Gastroesophageal sphincter (tissue), 4 donors: Measurements from ENCODE around the gene ADAMTS14. TPM values are rescaled to one million over a fixed set of nuclear protein-coding genes. Genes with fewer than 3 reads are reported as not detected.

Source experiments
- ATAC-seq: fragments of 150-250 bp; one replicate; pipeline ENCODE4 v1.9.1; 2016; ENCODE audit warnings: mild to moderate bottlenecking, moderate library complexity
- H3K27ac ChIP-seq, 4 donors: fragments of 200-600 bp; sonication (generic) in 3 of 4; 1 replicate in 3 of 4; 2 replicates in 1 of 4; pipeline ENCODE4 v1.5.1; 2016 to 2019
- H3K27me3 ChIP-seq: fragments of 200-600 bp; sonication (generic); one replicate; pipeline ENCODE4 v1.5.1; 2019
- H3K36me3 ChIP-seq, 2 donors: fragments of 200-600 bp; sonication (generic); one replicate each; pipeline ENCODE4 v1.5.1; 2019; ENCODE audit warnings: control low read depth in 1 of 2
- H3K4me1 ChIP-seq, 3 donors: fragments of 200-600 bp; sonication (generic); 1 replicate in 2 of 3; 2 replicates in 1 of 3; pipeline ENCODE4 v1.5.1; 2016 to 2019; ENCODE audit warnings: control low read depth in 2 of 3
- H3K4me3 ChIP-seq, 2 donors: fragments of 200-600 bp; sonication (generic); one replicate each; pipeline ENCODE4 v1.5.1; 2019; ENCODE audit warnings: mild to moderate bottlenecking in 1 of 2, moderate library complexity in 1 of 2
- H3K9me3 ChIP-seq, 3 donors: fragments of 200-600 bp; sonication (generic); one replicate each; pipeline ENCODE4 v1.5.1; 2017 to 2019; ENCODE audit warnings: control low read depth in 2 of 3
- EP300 ChIP-seq: sonication (generic); formaldehyde crosslinking; IDR thresholded peaks from one replicate; pipeline ENCODE4 v1.6.1; 2017; ENCODE audit warnings: antibody characterized with exemption, mild to moderate bottlenecking
- POLR2A ChIP-seq, 2 donors: fragments of 450-650 bp; IDR thresholded peaks; one replicate each; pipeline ENCODE4 v1.6.1; 2017; ENCODE audit warnings: antibody characterized with exemption in 2 of 2, mild to moderate bottlenecking in 2 of 2, moderate library complexity in 1 of 2
- POLR2AphosphoS5 ChIP-seq: sonication (generic); formaldehyde crosslinking; IDR thresholded peaks from one replicate; pipeline ENCODE4 v1.6.1; 2017; ENCODE audit warnings: antibody characterized with exemption
- WGBS, 2 donors: methylation state at CpG; one replicate each; pipeline ENCODE4 v1.1.5; 2018; ENCODE audit warnings: low coverage in 1 of 2; 5-methylcytosine and 5-hydroxymethylcytosine counted together
- total RNA-seq, 4 donors: library from RNA; depleted of rRNA; stranded (reverse); fragments of >200 nt; gene quantifications; one replicate each; pipeline ENCODE4 v1.1.0, GENCODE V29; 2016
- TF ChIP-seq, protein P1 (sequence below), 4 experiments: fragments of 200-600 bp in 2 of 4; fragments of 450-650 bp in 2 of 4; sonication (generic) in 1 of 4; IDR thresholded peaks; one replicate each; pipeline ENCODE4 v1.5.1; 2017 to 2019; ENCODE audit warnings: antibody characterized with exemption in 4 of 4, mild to moderate bottlenecking in 2 of 4, moderate library complexity in 2 of 4

The ADAMTS14 gene
- total RNA-seq, 4 donors from 2014 or later: 0.04 to 0.27 TPM; not detected in 2

DNA sequence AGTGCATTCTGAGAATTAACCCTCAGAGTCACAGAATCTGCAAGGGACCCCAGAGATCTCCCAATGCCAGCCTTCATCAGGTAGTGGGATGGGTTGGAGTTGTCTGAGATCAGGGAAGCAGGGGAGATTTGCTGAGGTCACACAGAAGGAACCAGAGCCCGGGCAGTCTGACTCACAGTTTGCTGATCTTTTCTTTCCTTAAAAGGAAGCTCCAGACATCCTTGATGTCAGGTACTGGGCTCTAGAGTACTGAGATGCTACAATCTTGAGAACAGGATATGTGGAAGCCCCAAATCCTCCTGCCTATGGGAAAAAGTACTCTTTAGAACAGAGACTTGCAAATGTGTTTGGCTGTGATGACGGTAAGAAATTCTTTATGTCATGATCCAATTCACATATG, 112.2 kb downstream of the ADAMTS14 start:
- Histone ChIP-seq H3K4me1 (no peaks in the 10 kb centered on the region), H3K4me3 (no peak overlapping the region), H3K9me3 (peaks cover 0 to 7% (median 0%) of the 10 kb centered on the region in 3 donors), H3K36me3 (no peaks in the 10 kb centered on the region), H3K27me3 (no peaks in the 10 kb centered on the region), H3K27ac (no peak overlapping the region)
- WGBS, 2 donors: 47 to 71% methylated on average over 2 of the region's 2 CpGs
- TF ChIP-seq EP300 (no peak), POLR2A (IDR thresholded peaks at IDR 0.05) (no peak), POLR2AphosphoS5 (no peak)
- TF ChIP-seq, protein P1, sequence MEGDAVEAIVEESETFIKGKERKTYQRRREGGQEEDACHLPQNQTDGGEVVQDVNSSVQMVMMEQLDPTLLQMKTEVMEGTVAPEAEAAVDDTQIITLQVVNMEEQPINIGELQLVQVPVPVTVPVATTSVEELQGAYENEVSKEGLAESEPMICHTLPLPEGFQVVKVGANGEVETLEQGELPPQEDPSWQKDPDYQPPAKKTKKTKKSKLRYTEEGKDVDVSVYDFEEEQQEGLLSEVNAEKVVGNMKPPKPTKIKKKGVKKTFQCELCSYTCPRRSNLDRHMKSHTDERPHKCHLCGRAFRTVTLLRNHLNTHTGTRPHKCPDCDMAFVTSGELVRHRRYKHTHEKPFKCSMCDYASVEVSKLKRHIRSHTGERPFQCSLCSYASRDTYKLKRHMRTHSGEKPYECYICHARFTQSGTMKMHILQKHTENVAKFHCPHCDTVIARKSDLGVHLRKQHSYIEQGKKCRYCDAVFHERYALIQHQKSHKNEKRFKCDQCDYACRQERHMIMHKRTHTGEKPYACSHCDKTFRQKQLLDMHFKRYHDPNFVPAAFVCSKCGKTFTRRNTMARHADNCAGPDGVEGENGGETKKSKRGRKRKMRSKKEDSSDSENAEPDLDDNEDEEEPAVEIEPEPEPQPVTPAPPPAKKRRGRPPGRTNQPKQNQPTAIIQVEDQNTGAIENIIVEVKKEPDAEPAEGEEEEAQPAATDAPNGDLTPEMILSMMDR (IDR thresholded peaks at IDR 0.05): no peak
- ATAC-seq: no peak

DNA sequence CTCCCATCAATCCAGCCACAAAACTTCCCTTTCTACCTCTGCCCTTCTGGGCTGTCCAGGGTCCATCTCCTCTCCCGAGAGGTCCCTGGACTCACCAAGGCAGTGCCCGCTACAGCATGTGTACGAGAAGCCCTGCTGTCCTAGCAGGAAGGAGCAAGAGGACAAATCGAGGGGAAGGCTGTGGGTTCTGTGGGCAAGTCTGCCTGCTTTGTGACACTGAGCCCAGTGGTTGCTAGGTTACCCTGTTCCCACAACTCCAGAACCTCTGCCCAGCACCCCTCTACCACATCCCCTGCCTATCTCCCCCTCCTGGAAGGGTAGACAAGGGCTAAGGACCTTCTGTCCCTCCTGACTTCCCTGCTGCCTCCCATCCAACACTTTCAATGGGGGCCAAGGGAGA, 112.9 kb downstream of the ADAMTS14 start, which contains the start of gene TBATA:
Gene TBATA (minus strand): TSS at position 188 of the 400 bp plus-strand sequence. CDS start 1,998 bp downstream, outside the sequence.
- ATAC-seq: no peak
- TF ChIP-seq EP300 (no peak), POLR2A (IDR thresholded peaks at IDR 0.05) (no peak), POLR2AphosphoS5 (no peak)
- TF ChIP-seq, protein P1 (IDR thresholded peaks at IDR 0.05): no peak
- peaks cover 0 to 7% (median 0%) of the 10 kb centered on the region in 3 donors for H3K9me3 ChIP-seq

DNA sequence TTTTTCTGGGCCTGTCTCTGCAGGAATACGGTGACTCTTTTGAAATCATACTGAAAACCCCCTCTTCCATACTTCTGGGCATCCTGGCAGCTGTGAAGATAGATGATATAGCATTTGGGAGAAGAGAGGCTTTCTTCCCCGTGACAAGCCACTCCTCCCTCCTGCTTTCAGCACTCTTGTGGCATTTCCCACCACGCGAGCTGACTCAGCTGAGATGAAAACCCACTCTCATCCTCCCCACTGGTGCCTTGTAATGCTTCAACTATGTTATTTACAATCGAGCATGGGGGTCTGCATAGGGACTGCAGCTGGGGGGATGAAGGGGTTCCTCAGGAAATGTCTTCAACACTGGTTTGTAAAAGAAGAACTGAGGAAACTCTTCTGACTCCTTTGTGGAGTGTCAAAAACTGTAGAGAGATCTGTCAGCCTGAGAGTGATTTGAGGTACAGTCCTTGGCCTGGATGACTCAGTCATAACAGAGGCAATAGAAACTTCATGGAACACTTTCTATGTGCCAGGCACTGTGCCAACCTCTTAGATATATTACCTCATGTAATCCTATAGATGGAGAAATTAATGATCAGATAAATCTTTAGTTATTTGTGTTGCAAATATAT, 114.6 kb downstream of the ADAMTS14 start:
- Histone ChIP-seq H3K27me3 (no peaks in the 10 kb centered on the region), H3K27ac (no peak overlapping the region), H3K4me3 (no peak overlapping the region), H3K9me3 (peaks cover 0 to 7% (median 0%) of the 10 kb centered on the region in 3 donors), H3K4me1 (no peaks in the 10 kb centered on the region), H3K36me3 (no peaks in the 10 kb centered on the region)
- WGBS, 2 donors: 33 to 60% methylated on average over 1 to 3 of the region's 5 CpGs
- ATAC-seq: no peak
- TF ChIP-seq EP300: no peak
- no peak for TF ChIP-seq POLR2A (IDR thresholded peaks at IDR 0.05)
- TF ChIP-seq, protein P1 (IDR thresholded peaks at IDR 0.05): no peak
- no peak for TF ChIP-seq POLR2AphosphoS5

More for the DNA sequence above, 112.9 kb downstream of the ADAMTS14 start, which contains the start of gene TBATA:
- H3K4me1 ChIP-seq: no peaks in the 10 kb centered on the region
- no peak within 1 kb of the TSS for H3K4me3 ChIP-seq
- no peak within 1 kb of the TSS for H3K27ac ChIP-seq
- H3K36me3 ChIP-seq: no peaks in the 10 kb centered on the region
- no CpG with 5 or more reads among the region's 4 CpGs for WGBS, 2 donors
- H3K27me3 ChIP-seq: no peaks in the 10 kb centered on the region

DNA sequence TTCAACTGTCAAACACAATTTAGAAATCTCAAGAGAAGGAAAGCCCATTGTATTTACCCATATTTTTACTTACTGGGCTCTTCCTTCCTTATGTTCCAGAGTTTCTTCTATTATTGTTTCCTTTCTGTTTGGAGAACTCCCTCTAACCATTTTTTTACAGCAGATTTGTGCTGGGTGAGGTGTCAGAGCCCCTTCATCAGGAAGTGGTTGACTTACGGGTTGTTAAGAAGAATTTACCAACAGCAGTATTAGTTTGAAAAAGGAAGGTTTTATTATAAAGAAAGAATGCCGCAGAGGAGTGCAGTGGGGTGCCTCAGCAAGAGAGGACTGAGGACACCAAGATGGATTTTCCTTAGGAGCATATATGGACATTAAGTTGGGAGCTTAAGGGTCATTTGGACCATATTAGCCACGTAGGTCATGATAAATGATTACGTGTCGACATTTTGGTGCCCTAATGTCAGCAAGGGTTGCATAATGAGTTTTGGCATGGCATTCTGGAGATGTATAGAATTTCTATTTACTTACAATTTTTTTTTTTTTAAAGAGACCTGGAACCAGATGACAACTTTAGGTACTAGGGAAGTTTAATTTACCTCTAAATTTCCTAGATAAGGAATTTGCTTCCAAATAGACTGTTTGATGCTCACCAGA, 119.2 kb downstream of the ADAMTS14 start:
- peaks cover 0 to 7% (median 0%) of the 10 kb centered on the region in 3 donors for H3K9me3 ChIP-seq
- no peaks in the 10 kb centered on the region for H3K36me3 ChIP-seq
- H3K4me3 ChIP-seq: no peak overlapping the region
- H3K27me3 ChIP-seq: no peaks in the 10 kb centered on the region
- TF ChIP-seq POLR2AphosphoS5: no peak
- TF ChIP-seq EP300: no peak
- no peak for TF ChIP-seq POLR2A (IDR thresholded peaks at IDR 0.05)
- TF ChIP-seq, protein P1 (IDR thresholded peaks at IDR 0.05): no peak
- WGBS, 2 donors: 68 to 73% methylated on average over 4 to 5 of the region's 5 CpGs
- ATAC-seq: no peak
- no peak overlapping the region for H3K27ac ChIP-seq
- H3K4me1 ChIP-seq: no peaks in the 10 kb centered on the region
